Superior temporal gyrus (tissue), 1 donor: Measurements from ENCODE around the gene ONECUT3.

Experiments
- DNase-seq: peaks from one replicate; pipeline ENCODE4 v3.0.0-alpha.2; 2016; ENCODE audit errors: extremely low spot score

The ONECUT3 gene

GRCh38 chr19:1739960-1740629, 13.2 kb upstream of the ONECUT3 start:
- no peak for DNase-seq

- no peak for DNase-seq
Measured at GRCh38 chr19:1742989-1743696, 10.2 kb upstream of the ONECUT3 start.

- no peak for DNase-seq
Measured at GRCh38 chr19:1744133-1744665, 9.1 kb upstream of the ONECUT3 start.

GRCh38 chr19:1744822-1745563, 8.3 kb upstream of the ONECUT3 start:
- DNase-seq: no peak

GRCh38 chr19:1745589-1746031, 7.7 kb upstream of the ONECUT3 start:
- DNase-seq: no peak

- DNase-seq: no peak
Measured at GRCh38 chr19:1746401-1747284, 6.7 kb upstream of the ONECUT3 start.

- no peak for DNase-seq
Measured at GRCh38 chr19:1747285-1748114, 5.8 kb upstream of the ONECUT3 start.

- DNase-seq: no peak
Measured at GRCh38 chr19:1748115-1748872, 5.0 kb upstream of the ONECUT3 start.

GRCh38 chr19:1748873-1749341, 4.4 kb upstream of the ONECUT3 start:
- no peak for DNase-seq

- DNase-seq: no peak
Measured at GRCh38 chr19:1749373-1750342, 3.6 kb upstream of the ONECUT3 start.

GRCh38 chr19:1750343-1751021, 2.8 kb upstream of the ONECUT3 start:
- DNase-seq: no peak

- no peak for DNase-seq
Measured at GRCh38 chr19:1751367-1752008, 1.8 kb upstream of the ONECUT3 start.

GRCh38 chr19:1752009-1752756, 1.1 kb upstream of the ONECUT3 start:
- DNase-seq: no peak

- no peak for DNase-seq
Measured at GRCh38 chr19:1754018-1754635, 821 bp downstream of the ONECUT3 start.

GRCh38 chr19:1754636-1755466, 1.5 kb downstream of the ONECUT3 start:
- DNase-seq: no peak
